Stimulated activated CD8-positive, alpha-beta memory T cell treated with anti-CD3 and anti-CD28 coated beads, Interleukin-12 subunit alpha, Interleukin-12 subunit beta, amount 100 ng/mL, for 1 hour (primary cell): ENCODE results near the gene DXO.
"Not testable (repeated sequence)": the region's sequence is repeated elsewhere in the genome, so short reads cannot be mapped to it uniquely, and the experiment has no call there.

Experiments used
- DNase-seq: peaks from one replicate; pipeline ENCODE4 v3.0.0-alpha.2; 2020; ENCODE audit warnings: low read depth

Gene DXO

DNA sequence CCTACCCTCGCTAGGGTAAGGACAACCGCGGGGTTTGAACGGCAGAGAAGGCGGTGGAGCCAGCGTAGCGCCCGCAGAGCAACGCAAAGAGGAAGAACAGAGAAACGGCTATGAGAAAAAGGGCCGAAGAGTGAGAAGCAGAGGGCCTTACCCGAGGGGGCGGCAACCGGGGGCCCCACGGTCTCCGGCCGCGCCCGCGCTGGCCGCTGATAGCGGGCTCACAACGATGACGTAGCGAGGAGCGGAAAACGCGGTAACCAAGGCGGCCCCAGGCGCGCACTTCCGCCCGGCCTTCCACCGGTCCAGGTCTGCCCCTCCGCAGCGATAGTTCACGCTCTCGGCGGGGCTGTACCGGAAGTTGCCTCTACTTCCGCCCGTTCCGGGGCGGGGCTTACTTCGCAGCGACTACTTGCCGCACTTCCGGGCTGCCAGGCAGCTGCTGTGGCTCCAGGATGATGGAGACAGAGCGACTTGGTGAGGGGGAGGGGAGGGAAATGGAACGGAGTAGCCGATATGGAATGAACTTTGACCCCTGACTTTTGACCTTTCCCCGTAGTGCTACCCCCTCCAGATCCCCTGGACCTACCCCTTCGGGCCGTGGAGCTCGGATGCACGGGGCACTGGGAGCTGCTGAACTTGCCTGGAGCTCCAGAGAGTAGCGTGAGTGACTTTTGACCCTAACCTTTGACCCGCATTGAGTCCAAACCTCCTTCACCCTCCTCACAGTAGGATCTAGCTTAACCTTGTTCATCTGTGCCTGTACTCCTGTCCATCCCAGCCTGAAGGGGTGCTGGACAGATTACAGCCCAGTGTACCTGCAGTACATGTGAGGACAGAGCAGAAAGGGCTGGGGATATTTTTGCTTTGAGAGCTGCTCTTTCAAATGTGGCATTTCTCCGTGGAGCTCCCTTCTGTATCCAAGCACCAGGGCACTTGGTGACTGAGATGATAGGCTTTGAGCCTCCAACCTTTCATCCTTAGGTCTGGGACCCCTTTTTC is 12.9 kb downstream of the DXO start, which contains the start of the genes NELFE and SKIC2:
Gene NELFE (minus strand): TSS at position 231 of the 999 bp plus-strand sequence. CDS start 525 bp downstream, outside the sequence.
Gene SKIC2 (plus strand): TSS at position 435 of the 999 bp plus-strand sequence. CDS start 18 bp downstream, at position 453.
- peak; percentile 99 for DNase-seq

DNA sequence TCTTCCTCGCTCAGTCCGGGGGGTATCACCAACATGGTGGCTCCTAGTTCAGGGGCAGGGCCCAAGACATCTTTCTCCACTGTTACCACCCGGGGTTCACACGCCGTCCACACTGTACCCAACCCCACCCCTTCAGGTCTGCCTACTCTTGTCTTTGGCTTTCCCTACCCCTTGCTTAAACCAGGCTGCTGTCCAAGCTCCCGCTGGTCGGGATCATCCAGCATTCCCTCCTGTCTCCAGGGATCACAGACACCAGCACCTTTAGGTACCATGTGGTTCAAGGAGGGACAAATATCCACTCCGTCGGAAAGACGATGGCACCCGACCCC is 13.6 kb downstream of the DXO start:
- DNase-seq, result no peak

DNA sequence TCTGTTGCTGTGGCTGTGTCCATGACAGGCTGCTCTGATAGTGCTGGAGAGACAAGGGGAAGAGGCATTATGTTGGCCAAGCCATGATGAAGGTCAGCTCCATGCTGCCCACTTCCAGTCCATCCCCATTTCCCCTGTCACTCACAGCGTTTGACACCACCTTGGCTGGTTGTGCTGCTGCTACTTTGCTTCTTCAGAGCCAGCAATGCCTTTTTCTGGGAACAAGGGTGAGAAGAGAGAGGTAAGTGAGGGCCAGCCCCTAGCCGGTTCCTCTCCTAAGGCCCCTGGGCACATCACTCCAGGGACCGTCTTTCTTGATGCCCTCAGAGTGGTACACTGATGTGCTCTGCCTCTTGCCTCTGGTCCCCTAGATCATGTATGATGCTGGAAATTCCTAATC is 15.1 kb downstream of the DXO start:
- no peak for DNase-seq

DNA sequence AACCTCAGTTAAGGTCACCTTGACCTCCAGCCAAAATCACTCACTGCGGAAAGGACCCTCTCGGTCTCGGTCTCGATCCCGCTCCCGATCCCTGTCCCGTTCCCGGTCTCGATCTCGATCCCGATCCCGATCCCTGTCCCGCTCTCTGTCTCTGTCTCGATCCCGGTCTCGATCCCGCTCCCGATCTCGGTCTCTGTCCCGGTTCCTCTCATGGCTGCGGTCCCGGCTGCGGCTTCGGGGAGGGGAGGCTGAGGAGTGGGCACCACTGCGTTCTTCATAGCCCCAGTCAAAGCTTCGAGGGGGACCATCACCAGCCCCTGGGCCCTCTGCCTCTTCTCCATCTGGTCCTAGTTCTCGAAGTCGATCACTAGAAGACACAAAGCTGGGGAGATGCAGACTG is 17.4 kb downstream of the DXO start:
- no peak for DNase-seq

DNA sequence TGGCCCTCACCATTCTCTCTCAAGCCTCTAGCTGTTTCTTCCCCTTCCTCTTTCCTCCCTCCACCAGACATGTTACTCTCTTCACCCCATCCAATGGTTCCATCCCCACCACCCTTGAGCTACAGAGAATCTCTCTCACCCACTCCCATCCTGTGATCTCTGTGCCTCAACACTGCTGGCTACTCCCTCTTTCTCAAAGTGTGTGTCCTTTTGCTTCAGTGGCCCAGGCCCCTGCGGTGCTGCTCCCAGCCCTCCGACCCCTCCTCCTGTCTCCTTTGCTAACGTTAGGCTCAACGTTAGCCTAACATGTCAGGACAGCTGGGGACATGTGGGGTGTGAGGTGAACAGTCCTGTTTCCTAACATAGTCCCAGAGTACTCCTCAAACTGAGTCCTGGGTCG is 19.0 kb downstream of the DXO start:
- no peak for DNase-seq

DNA sequence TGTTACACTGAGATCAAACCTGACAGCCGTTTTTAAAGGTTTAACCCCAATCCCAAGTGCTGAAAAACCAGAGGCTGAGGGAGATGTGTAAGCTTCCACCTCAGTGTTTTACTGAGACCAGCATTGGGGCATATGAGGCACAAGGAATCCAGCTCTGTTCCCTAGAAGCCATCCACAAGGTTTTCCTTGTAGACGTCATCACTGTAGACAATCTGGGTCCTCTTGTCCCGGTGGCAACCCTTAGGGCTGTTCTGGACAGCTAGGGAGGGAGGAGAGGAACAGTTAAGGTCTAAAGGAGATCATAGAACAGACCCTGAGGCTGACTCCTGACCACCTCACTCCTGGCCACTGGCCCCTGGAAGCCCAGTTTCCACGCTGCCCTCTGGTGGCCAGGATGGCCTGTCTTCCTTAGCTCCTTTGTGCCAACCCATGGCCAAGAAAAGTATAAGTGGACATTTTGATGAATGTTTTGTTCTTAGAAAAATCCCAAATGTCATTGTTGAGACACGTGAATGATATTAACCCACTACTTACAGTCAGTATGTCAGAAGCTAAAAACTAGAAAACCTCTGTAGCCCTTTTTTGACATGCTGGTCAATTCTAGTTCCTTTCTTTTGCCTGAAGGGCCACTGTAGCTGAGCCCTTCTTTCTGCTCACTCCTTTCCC is 19.7 kb downstream of the DXO start:
- DNase-seq, result no peak

DNA sequence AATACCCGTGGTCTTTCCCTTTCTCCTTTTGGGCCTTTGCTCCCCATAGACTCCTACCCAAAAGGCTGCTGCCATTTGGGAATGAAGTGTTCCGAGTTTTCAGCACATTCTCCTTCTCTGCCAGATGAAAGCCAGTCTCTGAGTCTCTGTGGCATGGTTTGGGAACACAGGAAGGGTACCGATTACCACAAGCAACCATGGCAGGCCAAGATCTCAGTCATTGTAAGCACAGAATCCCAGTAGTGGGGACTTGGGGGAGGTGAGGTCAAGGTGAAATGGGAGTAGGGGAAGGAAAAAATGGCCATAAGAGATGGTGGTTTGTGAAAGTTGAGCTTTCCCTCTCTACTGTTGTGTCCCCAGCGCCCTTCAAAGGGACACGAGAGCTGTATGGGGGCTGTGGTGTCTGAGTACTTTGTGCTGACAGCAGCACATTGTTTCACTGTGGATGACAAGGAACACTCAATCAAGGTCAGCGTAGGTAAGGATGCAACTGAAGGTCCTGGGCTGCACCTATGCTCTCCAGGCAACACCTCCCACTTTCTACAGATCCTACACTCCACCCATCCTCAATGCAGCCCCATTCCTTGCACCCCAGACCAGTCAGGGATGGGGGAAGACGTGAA is 21.9 kb downstream of the DXO start:
- DNase-seq, result no peak

DNA sequence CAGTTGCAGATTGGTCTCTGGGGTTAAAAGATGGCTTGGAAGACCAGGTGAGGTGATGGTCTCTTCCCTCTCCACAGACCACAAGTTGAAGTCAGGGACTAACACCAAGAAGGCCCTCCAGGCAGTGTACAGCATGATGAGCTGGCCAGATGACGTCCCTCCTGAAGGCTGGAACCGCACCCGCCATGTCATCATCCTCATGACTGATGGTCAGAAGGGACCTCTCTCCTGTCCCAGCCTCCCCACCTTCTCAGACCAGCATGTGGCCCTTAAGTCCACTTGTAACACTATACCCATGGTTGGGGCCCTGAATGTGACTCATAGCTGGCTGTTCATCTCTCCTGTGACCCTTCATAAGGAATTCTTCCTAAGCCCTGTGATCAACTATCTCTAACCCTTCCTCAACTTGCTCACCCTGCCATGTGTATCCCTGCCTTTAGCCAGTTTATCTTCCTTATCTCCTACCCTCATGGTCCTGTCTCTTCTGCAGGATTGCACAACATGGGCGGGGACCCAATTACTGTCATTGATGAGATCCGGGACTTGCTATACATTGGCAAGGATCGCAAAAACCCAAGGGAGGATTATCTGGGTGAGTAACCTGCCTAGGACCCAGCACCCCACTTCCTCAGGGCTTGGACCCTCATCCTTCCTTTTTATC is 23.1 kb downstream of the DXO start:
- DNase-seq, result no peak

DNA sequence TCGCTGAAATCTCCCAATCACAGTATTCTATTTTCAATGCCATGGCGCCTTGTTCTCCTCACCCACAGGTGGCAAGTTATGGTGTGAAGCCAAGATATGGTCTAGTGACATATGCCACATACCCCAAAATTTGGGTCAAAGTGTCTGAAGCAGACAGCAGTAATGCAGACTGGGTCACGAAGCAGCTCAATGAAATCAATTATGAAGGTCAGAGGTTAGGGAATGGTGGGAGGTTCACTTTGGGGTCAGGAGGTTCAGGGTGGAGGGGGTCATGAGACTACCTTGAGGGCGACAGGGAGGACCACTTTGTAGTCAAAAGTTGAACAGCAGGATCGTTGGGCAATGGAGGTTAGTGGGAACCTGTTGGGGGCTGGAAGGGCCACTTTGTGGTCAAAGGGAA is 23.6 kb downstream of the DXO start:
- DNase-seq, result no peak

DNA sequence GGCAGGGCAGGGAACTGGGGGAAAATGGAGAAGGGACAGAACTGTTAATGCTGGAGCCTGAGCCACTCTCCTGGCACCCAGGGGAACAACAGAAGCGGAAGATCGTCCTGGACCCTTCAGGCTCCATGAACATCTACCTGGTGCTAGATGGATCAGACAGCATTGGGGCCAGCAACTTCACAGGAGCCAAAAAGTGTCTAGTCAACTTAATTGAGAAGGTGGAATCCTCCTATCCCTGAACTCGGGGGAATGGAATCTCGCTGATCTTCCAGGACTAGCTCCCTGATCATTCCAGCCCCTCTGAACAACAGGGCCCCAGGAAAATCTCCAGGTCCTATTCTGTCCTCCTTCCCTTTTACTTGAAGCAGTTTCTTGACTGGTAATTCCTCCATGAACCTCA is 24.1 kb downstream of the DXO start:
- DNase-seq, result no peak

DNA sequence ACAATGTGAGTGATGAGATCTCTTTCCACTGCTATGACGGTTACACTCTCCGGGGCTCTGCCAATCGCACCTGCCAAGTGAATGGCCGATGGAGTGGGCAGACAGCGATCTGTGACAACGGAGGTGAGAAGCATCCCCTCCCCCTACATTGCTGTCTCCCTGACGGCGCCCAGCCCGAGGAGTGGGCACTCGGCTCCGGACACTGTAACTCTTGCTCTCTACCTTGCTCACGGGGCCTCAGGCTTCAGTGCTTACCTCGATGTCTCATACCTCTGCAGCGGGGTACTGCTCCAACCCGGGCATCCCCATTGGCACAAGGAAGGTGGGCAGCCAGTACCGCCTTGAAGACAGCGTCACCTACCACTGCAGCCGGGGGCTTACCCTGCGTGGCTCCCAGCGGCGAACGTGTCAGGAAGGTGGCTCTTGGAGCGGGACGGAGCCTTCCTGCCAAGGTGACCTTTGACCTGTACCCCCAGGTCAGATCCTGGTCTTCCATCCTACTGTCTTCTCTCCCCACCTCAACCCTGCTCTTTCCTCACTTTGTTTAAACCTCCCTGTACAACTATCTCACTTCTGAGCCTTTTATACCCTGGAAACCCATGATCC is 24.8 kb downstream of the DXO start:
- DNase-seq, result no peak

DNA sequence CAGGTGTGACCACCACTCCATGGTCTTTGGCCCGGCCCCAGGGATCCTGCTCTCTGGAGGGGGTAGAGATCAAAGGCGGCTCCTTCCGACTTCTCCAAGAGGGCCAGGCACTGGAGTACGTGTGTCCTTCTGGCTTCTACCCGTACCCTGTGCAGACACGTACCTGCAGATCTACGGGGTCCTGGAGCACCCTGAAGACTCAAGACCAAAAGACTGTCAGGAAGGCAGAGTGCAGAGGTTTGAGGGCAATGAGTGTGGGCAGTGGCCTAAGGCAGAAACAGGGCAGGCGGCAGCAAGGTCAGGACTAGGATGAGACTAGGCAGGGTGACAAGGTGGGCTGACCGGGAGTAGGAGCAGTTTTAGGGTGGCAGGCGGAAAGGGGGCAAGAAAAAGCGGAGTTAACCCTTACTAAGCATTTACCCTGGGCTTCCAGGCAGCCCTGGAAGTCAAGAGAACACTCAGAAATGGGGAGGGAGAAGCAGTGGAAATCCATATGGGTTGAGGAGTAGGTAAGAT is 25.5 kb downstream of the DXO start:
- DNase-seq, result no peak

DNA sequence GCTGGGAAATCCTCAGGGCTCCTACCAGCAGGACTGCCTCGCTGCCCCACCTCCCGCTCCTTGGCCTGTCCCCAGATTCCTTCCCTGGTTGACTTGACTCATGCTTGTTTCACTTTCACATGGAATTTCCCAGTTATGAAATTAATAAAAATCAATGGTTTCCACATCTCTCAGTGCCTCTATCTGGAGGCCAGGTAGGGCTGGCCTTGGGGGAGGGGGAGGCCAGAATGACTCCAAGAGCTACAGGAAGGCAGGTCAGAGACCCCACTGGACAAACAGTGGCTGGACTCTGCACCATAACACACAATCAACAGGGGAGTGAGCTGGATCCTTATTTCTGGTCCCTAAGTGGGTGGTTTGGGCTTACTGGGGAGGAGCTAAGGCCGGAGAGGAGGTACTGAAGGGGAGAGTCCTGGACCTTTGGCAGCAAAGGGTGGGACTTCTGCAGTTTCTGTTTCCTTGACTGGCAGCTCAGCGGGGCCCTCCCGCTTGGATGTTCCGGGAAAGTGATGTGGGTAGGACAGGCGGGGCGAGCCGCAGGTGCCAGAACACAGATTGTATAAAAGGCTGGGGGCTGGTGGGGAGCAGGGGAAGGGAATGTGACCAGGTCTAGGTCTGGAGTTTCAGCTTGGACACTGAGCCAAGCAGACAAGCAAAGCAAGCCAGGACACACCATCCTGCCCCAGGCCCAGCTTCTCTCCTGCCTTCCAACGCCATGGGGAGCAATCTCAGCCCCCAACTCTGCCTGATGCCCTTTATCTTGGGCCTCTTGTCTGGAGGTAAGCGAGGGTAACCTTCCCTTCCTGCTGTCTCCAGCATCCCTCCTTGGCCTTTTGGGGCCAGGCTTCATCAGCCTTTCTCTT is 26.2 kb downstream of the DXO start, which contains the start of gene CFB:
Gene CFB (plus strand): TSS at position 589 of the 863 bp plus-strand sequence. CDS start 127 bp downstream, at position 716.
- no peak for DNase-seq

DNA sequence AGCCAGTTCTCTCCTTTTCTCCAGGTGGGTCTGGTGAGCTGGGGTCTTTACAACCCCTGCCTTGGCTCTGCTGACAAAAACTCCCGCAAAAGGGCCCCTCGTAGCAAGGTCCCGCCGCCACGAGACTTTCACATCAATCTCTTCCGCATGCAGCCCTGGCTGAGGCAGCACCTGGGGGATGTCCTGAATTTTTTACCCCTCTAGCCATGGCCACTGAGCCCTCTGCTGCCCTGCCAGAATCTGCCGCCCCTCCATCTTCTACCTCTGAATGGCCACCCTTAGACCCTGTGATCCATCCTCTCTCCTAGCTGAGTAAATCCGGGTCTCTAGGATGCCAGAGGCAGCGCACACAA is 26.8 kb downstream of the DXO start:
- DNase-seq, result no peak

DNA sequence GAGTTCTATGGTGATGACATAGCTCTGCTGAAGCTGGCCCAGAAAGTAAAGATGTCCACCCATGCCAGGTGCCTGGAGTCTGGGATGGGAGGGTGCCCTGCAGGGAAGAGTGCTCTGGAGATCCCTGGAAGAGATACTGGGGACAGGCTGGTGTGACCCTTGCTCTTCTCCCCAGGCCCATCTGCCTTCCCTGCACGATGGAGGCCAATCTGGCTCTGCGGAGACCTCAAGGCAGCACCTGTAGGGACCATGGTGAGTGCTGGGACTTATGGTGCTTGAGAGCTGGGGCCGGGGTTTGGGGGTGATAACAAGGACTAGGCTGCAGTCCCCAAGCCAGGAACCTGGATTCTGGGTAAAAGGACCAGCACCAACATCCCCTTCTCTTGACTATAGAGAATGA is 28.2 kb downstream of the DXO start:
- DNase-seq, result no peak

DNA sequence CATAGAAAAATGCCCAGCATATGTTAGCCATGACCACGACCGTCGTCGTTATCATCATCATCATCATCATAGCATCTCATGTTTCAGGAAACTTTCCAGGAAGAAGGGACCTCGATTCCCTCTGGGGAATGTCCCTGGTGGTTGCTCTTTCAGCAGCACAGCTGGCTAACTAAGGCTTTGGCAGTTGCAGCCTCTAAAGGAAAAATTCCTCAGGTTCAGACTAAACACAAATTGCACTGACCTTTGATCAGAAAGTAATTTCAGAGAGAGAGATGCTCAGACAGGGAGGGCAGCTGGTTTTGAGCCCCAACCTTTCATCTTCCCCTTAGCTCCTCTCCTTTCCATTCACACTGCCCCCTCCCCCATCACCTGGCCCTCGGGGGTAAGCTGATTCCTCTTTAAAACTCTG is 31.7 kb downstream of the DXO start:
- no peak for DNase-seq

DNA sequence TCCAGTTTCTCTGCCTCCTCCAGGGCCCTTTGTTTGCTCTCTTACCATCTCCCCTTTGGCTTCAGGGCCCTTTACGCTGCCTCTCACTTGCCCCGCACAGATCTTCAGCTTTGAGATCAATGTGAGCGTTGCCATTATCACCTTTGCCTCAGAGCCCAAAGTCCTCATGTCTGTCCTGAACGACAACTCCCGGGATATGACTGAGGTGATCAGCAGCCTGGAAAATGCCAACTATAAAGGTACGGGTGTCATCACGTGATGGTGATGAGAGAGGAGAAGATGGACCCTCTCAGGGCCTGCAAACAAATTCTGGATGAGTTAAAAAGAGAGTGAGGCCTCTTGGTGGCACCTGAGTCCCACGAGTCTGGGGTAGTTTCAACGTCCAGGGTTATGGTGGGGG is 36.1 kb downstream of the DXO start:
- no peak for DNase-seq

DNA sequence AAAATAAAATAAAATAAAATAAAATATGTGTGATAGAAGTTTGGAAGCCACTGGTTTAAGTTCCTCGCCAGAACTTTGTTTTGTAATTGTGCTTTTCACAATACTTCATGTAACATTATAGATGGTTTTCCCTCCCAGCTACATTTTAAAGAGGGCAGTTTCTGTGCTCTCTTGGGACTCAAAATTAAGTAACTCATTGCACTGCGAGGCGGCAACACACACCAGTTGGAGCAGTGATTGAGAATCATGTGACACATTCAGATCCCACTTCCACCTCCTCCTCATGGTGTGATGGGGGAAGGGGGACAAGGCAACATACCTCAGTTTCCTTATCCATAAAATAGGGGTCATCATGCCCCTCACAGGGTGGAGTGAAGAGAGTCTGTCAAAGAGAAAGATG is 36.9 kb downstream of the DXO start:
- DNase-seq, result no peak

DNA sequence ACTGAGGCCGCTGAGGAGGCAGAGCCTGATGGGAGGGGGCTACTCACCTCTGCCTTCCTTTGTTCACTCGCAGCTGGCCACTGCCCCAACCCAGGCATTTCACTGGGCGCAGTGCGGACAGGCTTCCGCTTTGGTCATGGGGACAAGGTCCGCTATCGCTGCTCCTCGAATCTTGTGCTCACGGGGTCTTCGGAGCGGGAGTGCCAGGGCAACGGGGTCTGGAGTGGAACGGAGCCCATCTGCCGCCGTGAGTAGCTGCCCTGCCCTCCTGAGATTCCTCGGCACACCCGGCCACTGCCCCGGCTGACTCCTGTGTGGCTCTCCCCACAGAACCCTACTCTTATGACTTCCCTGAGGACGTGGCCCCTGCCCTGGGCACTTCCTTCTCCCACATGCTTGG is 38.4 kb downstream of the DXO start:
- DNase-seq, result no peak

DNA sequence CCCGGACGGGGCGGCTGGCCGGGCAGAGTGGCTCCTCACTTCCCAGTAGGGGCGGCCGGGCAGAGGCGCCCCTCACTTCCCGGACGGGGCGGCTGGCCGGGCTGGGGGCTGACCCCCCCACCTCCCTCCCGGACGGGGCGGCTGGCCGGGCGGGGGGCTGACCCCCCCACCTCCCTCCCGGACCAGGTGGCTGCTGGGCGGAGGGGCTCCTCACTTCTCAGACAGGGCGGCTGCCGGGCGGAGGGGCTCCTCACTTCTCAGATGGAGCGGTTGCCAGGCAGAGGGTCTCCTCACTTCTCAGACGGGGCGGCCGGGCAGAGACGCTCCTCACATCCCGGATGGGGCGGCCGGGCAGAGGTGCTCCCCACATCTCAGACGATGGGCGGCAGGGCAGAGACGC is 39.8 kb downstream of the DXO start:
- DNase-seq, result not testable (repeated sequence)

DNA sequence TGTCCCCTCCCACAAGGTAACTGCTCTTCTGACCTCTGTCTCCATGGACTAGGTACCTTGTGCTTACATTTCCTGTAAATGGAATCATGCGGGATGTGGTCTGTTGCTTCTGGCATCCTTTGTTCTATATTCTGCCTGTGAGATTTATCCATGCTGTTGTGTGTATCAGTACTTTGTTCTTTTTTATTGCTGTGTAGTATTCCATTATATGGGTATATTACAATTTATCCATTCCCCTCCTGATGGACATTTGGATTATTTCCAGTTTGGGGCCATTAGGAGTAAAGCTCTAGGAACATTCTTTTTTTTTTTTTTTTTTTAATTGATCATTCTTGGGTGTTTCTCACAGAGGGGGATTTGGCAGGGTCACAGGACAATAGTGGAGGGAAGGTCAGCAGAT is 41.0 kb downstream of the DXO start:
- DNase-seq, result no peak
